K562 (cell line): Measurements from ENCODE around the gene RFX6. TPM values are rescaled to one million over a fixed set of nuclear protein-coding genes. Genes with fewer than 3 reads are reported as not detected.

Experiments used
- ARID3B ChIP-seq: fragments of 250-450 bp; sonication (Bioruptor Pico); IDR thresholded peaks from 2 replicates; pipeline ENCODE4 v1.4.0; 2020; ENCODE audit warnings: borderline replicate concordance
- FOXP4 ChIP-seq: sonication (generic); formaldehyde crosslinking; IDR thresholded peaks from 2 replicates; pipeline ENCODE4 v1.8.0; 2022; ENCODE audit warnings: mild to moderate bottlenecking, missing genetic modification reagents, borderline replicate concordance
- HDAC2 ChIP-seq: fragments of 450-650 bp; IDR thresholded peaks from 2 replicates; pipeline ENCODE4 v1.6.1; 2016; ENCODE audit warnings: mild to moderate bottlenecking
- PHB2 ChIP-seq: fragments of 450-650 bp; IDR thresholded peaks from 2 replicates; pipeline ENCODE4 v1.6.1; 2017; ENCODE audit warnings: low read depth
- SAFB ChIP-seq: fragments of 200-400 bp; formaldehyde crosslinking; IDR thresholded peaks from 2 replicates; pipeline ENCODE4 v1.6.1; 2017; ENCODE audit warnings: low read depth, low read length, borderline replicate concordance
- TFAP4 ChIP-seq: sonication (generic); formaldehyde crosslinking; IDR thresholded peaks from 2 replicates; pipeline ENCODE4 v1.8.0; 2022; ENCODE audit warnings: missing genetic modification reagents, mild to moderate bottlenecking, moderate library complexity, borderline replicate concordance
- ZBTB5 ChIP-seq: fragments of 450-650 bp; IDR thresholded peaks from 2 replicates; pipeline ENCODE4 v1.6.1; 2017; ENCODE audit warnings: antibody characterized with exemption
- ZFPM2 ChIP-seq: fragments of 250-450 bp; sonication (Bioruptor Pico); IDR thresholded peaks from 2 replicates; pipeline ENCODE4 v1.5.1; 2022; ENCODE audit warnings: mild to moderate bottlenecking
- ZSCAN32 ChIP-seq: fragments of 450-650 bp; formaldehyde crosslinking; IDR thresholded peaks from 2 replicates; pipeline ENCODE4 v1.4.0; 2020; ENCODE audit warnings: mild to moderate bottlenecking, moderate library complexity
- polyA plus RNA-seq, 8 experiments: library from polyadenylated mRNA; depleted of rRNA in 4 of 8; stranded (reverse) in 5 of 8; unstranded in 3 of 8; fragments of >200 nt; fragmentation: Nextera tagmentation in 2 of 8; fragmentation: Illumina TruSeq in 1 of 8; extraction: Ambion mirVana in 2 of 8; extraction: Trizol in 1 of 8; gene quantifications; 2 replicates each; pipeline versions ENCODE4 v1.2.1 to v1.2.3, GENCODE V29; 2011 to 2014; ENCODE audit warnings: inconsistent platforms in 1 of 8, missing spikeins in 1 of 8
- total RNA-seq, 7 experiments: library from RNA; depleted of rRNA in 6 of 7; stranded (reverse); fragments of >200 nt in 6 of 7; fragmentation: Illumina TruSeq in 2 of 7; extraction: Trizol in 2 of 7; gene quantifications; 2 replicates each; pipeline versions ENCODE4 v1.2.1 to v1.2.3, GENCODE V29; 2011 to 2021; ENCODE audit warnings: low replicate concordance in 1 of 7

RFX6 gene
- total and polyA plus RNA-seq, 9 of the 15 experiments (the other 6 are each of a cell fraction or from before 2014, with no cell fraction given) = not detected

GRCh38 chr6:116924245-116924644 is 47.2 kb downstream of the RFX6 start (continued):
- TF ChIP-seq ZBTB5 (no peak), ZSCAN32 (CRISPR knock-in tag) (no peak), FOXP4 (CRISPR knock-in tag) (no peak), ARID3B (no peak), SAFB (no peak), TFAP4 (no peak), PHB2 (no peak), HDAC2 (no peak), ZFPM2 (CRISPR knock-in tag) (no peak)
